Astrocyte of the spinal cord (primary cell): ENCODE data around the gene LBH.

ENCODE experiments used
- DNase-seq: peaks from one replicate; pipeline ENCODE4 v3.0.0; 2011; ENCODE audit warnings: low read depth, low spot score
- H3K4me3 ChIP-seq: 2 replicates; pipeline ENCODE4 v1.5.1; 2011; ENCODE audit warnings: low read depth, mild to moderate bottlenecking, low read length, moderate library complexity
- CTCF ChIP-seq: IDR thresholded peaks from 2 replicates; pipeline ENCODE4 v1.5.1; 2012; ENCODE audit warnings: low read depth, mild to moderate bottlenecking, low read length, inconsistent platforms
- in situ Hi-C: cut with HindIII; loops from 2 replicates; pipeline ENCODE4 v1.10.0; 2017; ENCODE audit warnings: low sequenced_read_pairs

Gene LBH

GRCh38 chr2:30300122-30300455 is 68.8 kb downstream of the LBH start:
- no peak overlapping the region for H3K4me3 ChIP-seq
- no peak for TF ChIP-seq CTCF
- in situ Hi-C loops: no loop called here
- no peak for DNase-seq

GRCh38 chr2:30300456-30301221 is 69.3 kb downstream of the LBH start:
- no peak for TF ChIP-seq CTCF
- peak; percentile 18 for DNase-seq
- no peak overlapping the region for H3K4me3 ChIP-seq
- in situ Hi-C loops: no loop called here

- DNase-seq: no peak
- in situ Hi-C loops: no loop called here
Measured at GRCh38 chr2:30301551-30301950, 70.2 kb downstream of the LBH start.

GRCh38 chr2:30302566-30302965 is 71.2 kb downstream of the LBH start:
- no peak for DNase-seq
- H3K4me3 ChIP-seq: no peak overlapping the region
- no peak for TF ChIP-seq CTCF
- in situ Hi-C loops: no loop called here

More at GRCh38 chr2:30301551-30301950, 70.2 kb downstream of the LBH start:
- TF ChIP-seq CTCF: no peak
- H3K4me3 ChIP-seq: no peak overlapping the region

- TF ChIP-seq CTCF: no peak
- in situ Hi-C loops: no loop called here
- no peak overlapping the region for H3K4me3 ChIP-seq
- DNase-seq: no peak
Measured at GRCh38 chr2:30303095-30303494, 71.8 kb downstream of the LBH start.

- peak; percentile 25 for DNase-seq
- no peak for TF ChIP-seq CTCF
- no peak overlapping the region for H3K4me3 ChIP-seq
- in situ Hi-C loops: no loop called here
Measured at GRCh38 chr2:30305235-30305634, 73.9 kb downstream of the LBH start.

- in situ Hi-C loops: no loop called here
- no peak for TF ChIP-seq CTCF
- no peak overlapping the region for H3K4me3 ChIP-seq
- DNase-seq: no peak
Measured at GRCh38 chr2:30306522-30306921, 75.2 kb downstream of the LBH start.
